HG03432 (cell line): ENCODE data around the gene SELENOO.

Experiments
- ATAC-seq: cut with Tn5 transposase; IDR thresholded peaks from one replicate; pipeline ENCODE4 v1.9.1; 2021; ENCODE audit warnings: mild to moderate bottlenecking, moderate library complexity; ENCODE audit not compliant: unreplicated experiment

The SELENOO gene

DNA sequence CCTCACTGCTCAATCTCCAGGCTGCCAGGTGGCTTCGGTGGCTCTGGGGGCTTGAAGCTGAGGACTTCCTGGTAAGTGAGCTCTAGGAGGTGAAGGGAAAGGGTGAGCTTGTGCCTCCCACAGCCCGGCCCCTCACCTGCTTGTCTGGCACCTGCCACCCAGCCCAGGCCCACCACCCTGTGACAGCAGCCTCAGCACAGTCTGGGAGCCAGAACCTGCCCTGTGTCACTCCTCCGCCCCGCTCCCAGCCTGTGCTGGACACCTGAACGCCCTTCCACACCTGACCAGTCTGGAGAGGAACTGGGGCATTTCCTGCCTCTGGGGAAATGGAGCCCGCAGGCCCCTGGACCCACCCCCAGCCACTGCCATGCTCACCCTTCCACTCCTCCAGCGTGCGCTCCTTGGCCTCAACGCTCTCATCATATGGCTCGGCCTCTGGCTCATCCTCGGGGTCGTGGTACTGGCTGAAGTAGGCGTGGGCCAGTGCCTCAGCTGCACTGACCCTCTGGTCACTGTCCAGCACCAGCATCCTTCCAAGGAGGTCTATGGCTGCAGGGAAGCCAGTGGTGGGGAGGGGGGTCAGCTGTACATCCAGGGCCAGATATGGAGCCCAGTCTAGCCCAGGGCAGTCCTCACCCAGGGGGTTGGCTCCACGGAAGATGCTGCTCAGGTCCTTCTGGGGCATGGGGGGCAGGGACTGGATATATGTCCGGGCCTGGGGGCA, 64.3 kb downstream of the SELENOO start:
- ATAC-seq, result no peak

- ATAC-seq, result no peak
Measured at GRCh38 chr22:50266994-50267393, 66.2 kb downstream of the SELENOO start.
